ENCODE measurements around the gene CACNA1B. TPM values are rescaled to one million over a fixed set of nuclear protein-coding genes. Genes with fewer than 3 reads are reported as not detected.

CACNA1B gene
- total RNA-seq, 4 donors from 2014 or later: 0.04 to 0.13 (median 0.12) TPM; not detected in 1

DNA sequence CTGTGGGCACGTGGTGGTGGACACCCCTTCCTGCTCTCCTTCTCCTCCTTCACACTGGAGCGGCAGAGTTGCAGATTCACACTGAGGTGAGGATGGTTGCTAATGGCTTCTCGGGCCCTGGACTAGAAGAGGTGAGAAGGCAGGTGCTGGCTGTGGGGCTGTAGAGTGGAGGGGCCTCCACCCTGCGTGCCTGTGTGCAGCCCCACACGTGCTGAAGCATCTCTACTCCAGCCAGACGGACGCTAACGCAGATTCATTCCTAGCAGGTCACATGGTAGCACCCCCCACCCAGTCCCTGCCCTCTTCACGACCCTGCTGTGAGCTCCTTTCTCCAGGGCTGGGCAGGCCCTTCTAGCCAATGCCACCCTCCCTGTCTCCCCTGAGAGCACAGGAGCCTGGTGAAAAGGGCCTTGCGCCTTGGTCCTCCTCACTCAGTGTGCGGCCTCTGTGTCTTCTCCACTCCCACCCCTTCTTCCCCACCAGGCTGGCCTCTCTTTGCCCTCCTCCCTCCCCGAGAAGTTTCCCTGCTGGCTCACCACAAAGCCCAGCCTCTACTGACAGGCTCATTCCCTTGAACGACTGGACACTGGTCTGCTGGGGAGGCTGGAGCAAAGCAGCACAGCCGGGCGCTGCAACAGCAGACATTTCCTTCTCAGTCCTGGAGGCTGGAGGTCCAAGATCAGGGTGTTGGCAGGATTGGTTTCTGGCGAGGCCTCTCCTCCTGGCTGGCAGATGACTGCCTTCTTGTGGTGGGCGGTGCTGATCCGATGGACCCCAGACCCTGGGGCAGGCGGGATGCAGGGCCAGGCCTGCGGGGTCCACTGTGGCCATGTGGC lies 14.2 kb downstream of the CACNA1B start:
- ATAC-seq: no peak
- 57 to 80% methylated on average over 2 to 9 of the region's 20 CpGs for WGBS, 2 donors (ENCODE audit: low coverage in 1 of 2)

GRCh38 chr9:137892424-137893191 lies 15.0 kb downstream of the CACNA1B start:
- Histone ChIP-seq H3K27ac (no peak overlapping the region), H3K9me3 (peaks cover 0 to 4% (median 0%) of the 10 kb centered on the region in 3 donors), H3K4me1 (no peaks in the 10 kb centered on the region), H3K4me3 (no peak overlapping the region), H3K36me3 (no peaks in the 10 kb centered on the region), H3K27me3 (peaks cover 3% of the 10 kb centered on the region)
- TF ChIP-seq, protein P1, sequence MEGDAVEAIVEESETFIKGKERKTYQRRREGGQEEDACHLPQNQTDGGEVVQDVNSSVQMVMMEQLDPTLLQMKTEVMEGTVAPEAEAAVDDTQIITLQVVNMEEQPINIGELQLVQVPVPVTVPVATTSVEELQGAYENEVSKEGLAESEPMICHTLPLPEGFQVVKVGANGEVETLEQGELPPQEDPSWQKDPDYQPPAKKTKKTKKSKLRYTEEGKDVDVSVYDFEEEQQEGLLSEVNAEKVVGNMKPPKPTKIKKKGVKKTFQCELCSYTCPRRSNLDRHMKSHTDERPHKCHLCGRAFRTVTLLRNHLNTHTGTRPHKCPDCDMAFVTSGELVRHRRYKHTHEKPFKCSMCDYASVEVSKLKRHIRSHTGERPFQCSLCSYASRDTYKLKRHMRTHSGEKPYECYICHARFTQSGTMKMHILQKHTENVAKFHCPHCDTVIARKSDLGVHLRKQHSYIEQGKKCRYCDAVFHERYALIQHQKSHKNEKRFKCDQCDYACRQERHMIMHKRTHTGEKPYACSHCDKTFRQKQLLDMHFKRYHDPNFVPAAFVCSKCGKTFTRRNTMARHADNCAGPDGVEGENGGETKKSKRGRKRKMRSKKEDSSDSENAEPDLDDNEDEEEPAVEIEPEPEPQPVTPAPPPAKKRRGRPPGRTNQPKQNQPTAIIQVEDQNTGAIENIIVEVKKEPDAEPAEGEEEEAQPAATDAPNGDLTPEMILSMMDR (IDR thresholded peaks at IDR 0.05): no peak
- no peak for TF ChIP-seq EP300 (IDR thresholded peaks at IDR 0.05)
- ATAC-seq: no peak
- 68% methylated on average over 4 of the region's 22 CpGs; no CpG with 5 or more reads in 1 of the 2 donors for WGBS, 2 donors (ENCODE audit: low coverage in 1 of 2)

More for the DNA sequence above, 14.2 kb downstream of the CACNA1B start:
- no peak overlapping the region for H3K4me3 ChIP-seq
- TF ChIP-seq POLR2AphosphoS5 (IDR thresholded peaks at IDR 0.05) (no peak), POLR2A (IDR thresholded peaks at IDR 0.05) (no peak), EP300 (IDR thresholded peaks at IDR 0.05) (no peak)
- TF ChIP-seq, protein P1 (IDR thresholded peaks at IDR 0.05): no peak
- H3K9me3 ChIP-seq: no peaks in the 10 kb centered on the region
- H3K36me3 ChIP-seq: no peaks in the 10 kb centered on the region
- no peak overlapping the region for H3K27ac ChIP-seq
- no peaks in the 10 kb centered on the region for H3K27me3 ChIP-seq
- H3K4me1 ChIP-seq: no peaks in the 10 kb centered on the region

DNA sequence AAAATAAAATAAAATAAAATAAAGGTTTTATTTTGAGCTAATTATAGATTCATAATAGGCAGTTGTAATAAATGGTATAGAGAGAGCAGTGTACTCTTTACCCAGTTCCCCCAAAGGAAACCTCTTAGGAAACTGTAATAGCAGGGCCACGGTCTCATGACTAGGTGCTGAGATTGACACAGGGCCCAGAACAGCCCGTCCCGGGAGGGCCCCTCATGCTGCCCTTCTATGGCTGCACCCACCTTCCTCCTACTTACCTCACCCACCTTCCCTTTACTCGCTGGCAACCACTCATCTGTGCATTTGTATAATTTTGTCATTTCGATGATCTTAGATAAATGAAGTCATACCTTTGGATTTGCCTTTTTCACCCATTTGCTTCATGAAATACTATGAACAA lies 16.1 kb downstream of the CACNA1B start:
- H3K4me3 ChIP-seq: no peak overlapping the region
- peaks cover 0 to 14% (median 0%) of the 10 kb centered on the region in 3 donors for H3K9me3 ChIP-seq
- H3K27ac ChIP-seq: no peak overlapping the region
- no peak for ATAC-seq
- WGBS, 2 donors (ENCODE audit: low coverage in 1 of 2): 68 to 75% methylated on average over 5 of the region's 5 CpGs
- H3K4me1 ChIP-seq: no peaks in the 10 kb centered on the region
- peaks cover 3% of the 10 kb centered on the region for H3K27me3 ChIP-seq
- TF ChIP-seq, protein P1 (IDR thresholded peaks at IDR 0.05): no peak
- TF ChIP-seq EP300 (IDR thresholded peaks at IDR 0.05): no peak
- no peak for TF ChIP-seq POLR2A (IDR thresholded peaks at IDR 0.05)
- no peak for TF ChIP-seq POLR2AphosphoS5 (IDR thresholded peaks at IDR 0.05)
- H3K36me3 ChIP-seq: no peaks in the 10 kb centered on the region

GRCh38 chr9:137899551-137900360 lies 22.2 kb downstream of the CACNA1B start:
- no peak for ATAC-seq
- WGBS, 2 donors (ENCODE audit: low coverage in 1 of 2): 87% methylated on average over 3 of the region's 14 CpGs; no CpG with 5 or more reads in 1 of the 2 donors
- no peaks in the 10 kb centered on the region for H3K4me1 ChIP-seq
- no peaks in the 10 kb centered on the region for H3K36me3 ChIP-seq
- no peak overlapping the region for H3K4me3 ChIP-seq
- no peak overlapping the region for H3K27ac ChIP-seq
- no peak for TF ChIP-seq POLR2A (IDR thresholded peaks at IDR 0.05)
- no peak for TF ChIP-seq EP300 (IDR thresholded peaks at IDR 0.05)
- no peak for TF ChIP-seq POLR2AphosphoS5 (IDR thresholded peaks at IDR 0.05)
- TF ChIP-seq, protein P1 (IDR thresholded peaks at IDR 0.05): no peak
- H3K27me3 ChIP-seq: peaks cover 45% of the 10 kb centered on the region
- H3K9me3 ChIP-seq: peaks cover 0 to 22% (median 0%) of the 10 kb centered on the region in 3 donors

Measured in gastroesophageal sphincter (tissue), 4 donors.